Panc1 (cell line): Measurements from ENCODE around the gene NUP98.

Experiments used
- POLR2AphosphoS5 ChIP-seq: IDR thresholded peaks from 2 replicates; pipeline ENCODE4 v1.6.1; 2012; ENCODE audit warnings: mild to moderate bottlenecking, low read depth, low read length, moderate library complexity
- SIN3A ChIP-seq: IDR thresholded peaks from 2 replicates; pipeline ENCODE4 v1.6.1; 2012; ENCODE audit warnings: low read depth, mild to moderate bottlenecking, low read length, moderate library complexity, borderline replicate concordance; ENCODE audit not compliant: insufficient read depth
- TCF7L2 ChIP-seq: IDR thresholded peaks from 2 replicates; pipeline ENCODE4 v1.6.1; 2011; ENCODE audit warnings: mild to moderate bottlenecking, low read depth, low read length, inconsistent platforms
- TF ChIP-seq, protein P1 (sequence below): fragments of 450-650 bp; IDR thresholded peaks from 2 replicates; pipeline ENCODE4 v1.5.1; 2017; ENCODE audit warnings: mild to moderate bottlenecking
- TF ChIP-seq, protein P2 (sequence below), 2 experiments: IDR thresholded peaks; 2 replicates each; pipeline ENCODE4 v1.6.1; 2011 to 2012; ENCODE audit warnings: low read depth in 2 of 2, control low read depth in 1 of 2, low read length in 1 of 2, mild to moderate bottlenecking in 1 of 2, moderate library complexity in 1 of 2; ENCODE audit not compliant: insufficient read depth in 1 of 2

DNA sequence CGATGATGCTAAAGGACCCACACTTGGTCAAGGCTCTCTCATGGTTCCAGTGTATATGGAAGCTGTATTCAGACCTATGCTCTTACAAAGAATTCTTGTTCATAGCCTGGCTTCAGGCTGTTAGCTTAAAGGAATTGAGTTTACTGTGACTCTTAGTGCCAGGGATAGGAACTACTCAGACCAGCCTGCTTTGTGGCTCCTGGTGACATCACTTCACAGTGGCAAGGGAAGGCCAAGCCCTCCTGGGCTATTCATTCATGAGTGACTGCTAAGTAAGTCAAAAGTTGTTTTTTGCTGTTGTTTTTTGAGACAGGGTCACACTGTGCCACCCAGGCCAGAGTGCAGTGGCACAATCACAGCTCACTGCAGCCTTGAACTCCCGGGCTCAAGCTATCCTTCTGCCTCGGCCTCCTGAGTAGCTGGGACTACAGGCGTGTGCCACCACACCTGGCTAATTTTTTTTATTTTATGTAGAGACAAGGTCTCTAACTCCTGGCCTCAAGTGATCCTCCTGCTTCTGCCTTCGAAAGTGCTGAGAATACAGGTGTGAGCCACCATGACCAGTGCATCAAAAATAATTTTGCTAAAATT is 165.2 kb downstream of the NUP98 start:
- TF ChIP-seq, protein P1, sequence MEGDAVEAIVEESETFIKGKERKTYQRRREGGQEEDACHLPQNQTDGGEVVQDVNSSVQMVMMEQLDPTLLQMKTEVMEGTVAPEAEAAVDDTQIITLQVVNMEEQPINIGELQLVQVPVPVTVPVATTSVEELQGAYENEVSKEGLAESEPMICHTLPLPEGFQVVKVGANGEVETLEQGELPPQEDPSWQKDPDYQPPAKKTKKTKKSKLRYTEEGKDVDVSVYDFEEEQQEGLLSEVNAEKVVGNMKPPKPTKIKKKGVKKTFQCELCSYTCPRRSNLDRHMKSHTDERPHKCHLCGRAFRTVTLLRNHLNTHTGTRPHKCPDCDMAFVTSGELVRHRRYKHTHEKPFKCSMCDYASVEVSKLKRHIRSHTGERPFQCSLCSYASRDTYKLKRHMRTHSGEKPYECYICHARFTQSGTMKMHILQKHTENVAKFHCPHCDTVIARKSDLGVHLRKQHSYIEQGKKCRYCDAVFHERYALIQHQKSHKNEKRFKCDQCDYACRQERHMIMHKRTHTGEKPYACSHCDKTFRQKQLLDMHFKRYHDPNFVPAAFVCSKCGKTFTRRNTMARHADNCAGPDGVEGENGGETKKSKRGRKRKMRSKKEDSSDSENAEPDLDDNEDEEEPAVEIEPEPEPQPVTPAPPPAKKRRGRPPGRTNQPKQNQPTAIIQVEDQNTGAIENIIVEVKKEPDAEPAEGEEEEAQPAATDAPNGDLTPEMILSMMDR: no peak
- no peak for TF ChIP-seq SIN3A
- TF ChIP-seq POLR2AphosphoS5: no peak
- TF ChIP-seq, protein P2, sequence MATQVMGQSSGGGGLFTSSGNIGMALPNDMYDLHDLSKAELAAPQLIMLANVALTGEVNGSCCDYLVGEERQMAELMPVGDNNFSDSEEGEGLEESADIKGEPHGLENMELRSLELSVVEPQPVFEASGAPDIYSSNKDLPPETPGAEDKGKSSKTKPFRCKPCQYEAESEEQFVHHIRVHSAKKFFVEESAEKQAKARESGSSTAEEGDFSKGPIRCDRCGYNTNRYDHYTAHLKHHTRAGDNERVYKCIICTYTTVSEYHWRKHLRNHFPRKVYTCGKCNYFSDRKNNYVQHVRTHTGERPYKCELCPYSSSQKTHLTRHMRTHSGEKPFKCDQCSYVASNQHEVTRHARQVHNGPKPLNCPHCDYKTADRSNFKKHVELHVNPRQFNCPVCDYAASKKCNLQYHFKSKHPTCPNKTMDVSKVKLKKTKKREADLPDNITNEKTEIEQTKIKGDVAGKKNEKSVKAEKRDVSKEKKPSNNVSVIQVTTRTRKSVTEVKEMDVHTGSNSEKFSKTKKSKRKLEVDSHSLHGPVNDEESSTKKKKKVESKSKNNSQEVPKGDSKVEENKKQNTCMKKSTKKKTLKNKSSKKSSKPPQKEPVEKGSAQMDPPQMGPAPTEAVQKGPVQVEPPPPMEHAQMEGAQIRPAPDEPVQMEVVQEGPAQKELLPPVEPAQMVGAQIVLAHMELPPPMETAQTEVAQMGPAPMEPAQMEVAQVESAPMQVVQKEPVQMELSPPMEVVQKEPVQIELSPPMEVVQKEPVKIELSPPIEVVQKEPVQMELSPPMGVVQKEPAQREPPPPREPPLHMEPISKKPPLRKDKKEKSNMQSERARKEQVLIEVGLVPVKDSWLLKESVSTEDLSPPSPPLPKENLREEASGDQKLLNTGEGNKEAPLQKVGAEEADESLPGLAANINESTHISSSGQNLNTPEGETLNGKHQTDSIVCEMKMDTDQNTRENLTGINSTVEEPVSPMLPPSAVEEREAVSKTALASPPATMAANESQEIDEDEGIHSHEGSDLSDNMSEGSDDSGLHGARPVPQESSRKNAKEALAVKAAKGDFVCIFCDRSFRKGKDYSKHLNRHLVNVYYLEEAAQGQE (IDR thresholded peaks at IDR 0.05; ENCODE audit: insufficient read depth in 1 of 2, low read depth in 2 of 2, low read length in 1 of 2): no peak
- no peak for TF ChIP-seq TCF7L2
